ENCODE data around the gene JARID2. TPM values are rescaled to one million over a fixed set of nuclear protein-coding genes. Genes with fewer than 3 reads are reported as not detected.
A peak's percentile ranks its signal among the peaks of the same experiment; 100 is the strongest.

JARID2 gene
- total and polyA plus RNA-seq, 2 of the 4 experiments (the other 2 are of a cell fraction): 9.6 to 12.9 TPM

- H3K4me1 ChIP-seq (ENCODE audit: control insufficient read depth, insufficient read depth, low read length): peaks cover 16% of the 10 kb centered on the region
- DNase-seq: no peak
- no CpG with 5 or more reads among the region's 4 CpGs for WGBS, 2 experiments (ENCODE audit: extremely low coverage in 2 of 2, insufficient read length in 1 of 2)
- TF ChIP-seq POLR2A (IDR thresholded peaks at IDR 0.05; ENCODE audit: low read depth, low read length) (no peak), BHLHE40 (IDR thresholded peaks at IDR 0.05; ENCODE audit: low read depth, low read length) (no peak), CEBPB (IDR thresholded peaks at IDR 0.05; ENCODE audit: low read depth, low read length) (no peak), MAZ (IDR thresholded peaks at IDR 0.05; ENCODE audit: borderline replicate concordance, low read depth, low read length) (no peak), RCOR1 (IDR thresholded peaks at IDR 0.05; ENCODE audit: insufficient replicate concordance, low read length) (no peak), MXI1 (IDR thresholded peaks at IDR 0.05; ENCODE audit: borderline replicate concordance, low read depth, low read length) (no peak), RFX5 (IDR thresholded peaks at IDR 0.05; ENCODE audit: low read depth, low read length) (no peak), SMC3 (IDR thresholded peaks at IDR 0.05; ENCODE audit: low read depth, low read length) (no peak), FOS (IDR thresholded peaks at IDR 0.05; ENCODE audit: low read depth, low read length) (no peak), MAFK (IDR thresholded peaks at IDR 0.05; ENCODE audit: low read depth, low read length) (no peak), ELK1 (IDR thresholded peaks at IDR 0.05; ENCODE audit: borderline replicate concordance, low read depth, low read length) (no peak), USF2 (IDR thresholded peaks at IDR 0.05; ENCODE audit: low read depth, low read length) (no peak), CHD1 (IDR thresholded peaks at IDR 0.05; ENCODE audit: low read depth, low read length) (no peak)
- H4K8ac ChIP-seq (ENCODE audit: low read depth in 2 of 2, low read length in 2 of 2): no peak overlapping the region
- H3K23ac ChIP-seq (ENCODE audit: low read depth, low read length): no peak overlapping the region
- BruUV-seq (replicated peaks): no TSS peak
- H3K27me3 ChIP-seq (ENCODE audit: control insufficient read depth, insufficient read depth, low read length): no peaks in the 10 kb centered on the region
- no peak overlapping the region for H2BK15ac ChIP-seq (ENCODE audit: low read depth, low read length)
- no peak overlapping the region for H2AFZ ChIP-seq (replicated peaks; ENCODE audit: low read length, poor library complexity)
- no peak overlapping the region for H2BK5ac ChIP-seq (ENCODE audit: low read depth, low read length, poor library complexity, severe bottlenecking)
- H3K9me3 ChIP-seq (ENCODE audit: control insufficient read depth, insufficient read depth, low read length): no peaks in the 10 kb centered on the region
- H4K5ac ChIP-seq (ENCODE audit: low read depth, low read length): no peak overlapping the region
- peaks cover 74% of the 10 kb centered on the region for H4K20me1 ChIP-seq (ENCODE audit: insufficient read depth, low read length)
- H3K27ac ChIP-seq (ENCODE audit: insufficient read depth, low read length): no peak overlapping the region
- no peak overlapping the region for H3K56ac ChIP-seq (ENCODE audit: extremely low read depth, insufficient read depth, low read length)
- no peak overlapping the region for H3K9ac ChIP-seq (ENCODE audit: low read depth, low read length)
- dilution Hi-C loops (cut with HindIII; ENCODE audit: low sequenced_read_pairs, unreplicated experiment) (no loop called here), intact Hi-C loops (cut with micrococcal nuclease) (no loop called here), in situ Hi-C loops (cut with MboI; ENCODE audit: low sequenced_read_pairs) (no loop called here)
- H3K9me1 ChIP-seq (ENCODE audit: insufficient read depth, low read length): peaks cover 7% of the 10 kb centered on the region; the same call in 1 of the 2 replicates
- peaks cover 29 to 73% of the 10 kb centered on the region in 2 experiments for H3K79me1 ChIP-seq (ENCODE audit: low read depth in 1 of 2, low read length in 2 of 2)
- no peak overlapping the region for H2AK5ac ChIP-seq (ENCODE audit: low read depth, low read length)
- H3K4me2 ChIP-seq (ENCODE audit: low read depth, low read length): peak overlapping the region; percentile 84
- no peak overlapping the region for H2AK9ac ChIP-seq (replicated peaks; ENCODE audit: low read depth, low read length, poor library complexity)
- ATAC-seq (ENCODE audit: low read depth): 0 out of 2 replicates have a peak, but pooled peaks have one; percentile 7
- H3K4ac ChIP-seq (ENCODE audit: low read depth, low read length): no peak overlapping the region
- H4K91ac ChIP-seq (ENCODE audit: insufficient read depth, low read depth, low read length): no peak overlapping the region
- ChIA-PET POLR2A (ENCODE audit: unreplicated experiment) (no interaction called here), CTCF (interaction anchor here (1.6 kb wide), 1 partner anchor 20 kb away, joined by 5 read pairs; no protein-coding TSS in a partner anchor)
- H3K14ac ChIP-seq (replicated peaks; ENCODE audit: low read depth, low read length): no peak overlapping the region
- H3K36me3 ChIP-seq (ENCODE audit: control insufficient read depth, insufficient read depth, low read length): peaks cover 2% of the 10 kb centered on the region
- no peak overlapping the region for H3K4me3 ChIP-seq (ENCODE audit: insufficient read depth, low read depth, low read length)
- H3K18ac ChIP-seq (ENCODE audit: low read depth, low read length): no peak overlapping the region
- no peak overlapping the region for H2BK120ac ChIP-seq (ENCODE audit: low read depth, low read length)
- H2BK20ac ChIP-seq (ENCODE audit: low read depth, low read length): no peak overlapping the region
Measured at GRCh38 chr6:15462256-15462655, 216.4 kb downstream of the JARID2 start.
